Fibroblast of mammary gland (primary cell): ENCODE measurements around the gene SCLY.

Experiments used
- DNase-seq: peaks from one replicate; pipeline ENCODE4 v3.0.0-alpha.2; 2010; ENCODE audit warnings: low read depth
- H3K4me3 ChIP-seq: 2 replicates; pipeline ENCODE4 v1.5.1; 2011; ENCODE audit warnings: low read depth, mild to moderate bottlenecking, low read length, moderate library complexity; ENCODE audit not compliant: control insufficient read depth
- CTCF ChIP-seq: conservative IDR thresholded peaks from 2 replicates; pipeline ENCODE4 v1.5.1; 2011; ENCODE audit warnings: low read depth, low read length, inconsistent platforms; ENCODE audit not compliant: control insufficient read depth, insufficient read depth

SCLY gene

GRCh38 chr2:238145046-238145445 is 84.2 kb downstream of the SCLY start:
- DNase-seq: no peak
- no peak for TF ChIP-seq CTCF
- H3K4me3 ChIP-seq: no peak overlapping the region

- no peak for TF ChIP-seq CTCF
- DNase-seq: no peak
- H3K4me3 ChIP-seq: no peak overlapping the region
Observed at GRCh38 chr2:238145851-238146250, 85.0 kb downstream of the SCLY start.

DNA sequence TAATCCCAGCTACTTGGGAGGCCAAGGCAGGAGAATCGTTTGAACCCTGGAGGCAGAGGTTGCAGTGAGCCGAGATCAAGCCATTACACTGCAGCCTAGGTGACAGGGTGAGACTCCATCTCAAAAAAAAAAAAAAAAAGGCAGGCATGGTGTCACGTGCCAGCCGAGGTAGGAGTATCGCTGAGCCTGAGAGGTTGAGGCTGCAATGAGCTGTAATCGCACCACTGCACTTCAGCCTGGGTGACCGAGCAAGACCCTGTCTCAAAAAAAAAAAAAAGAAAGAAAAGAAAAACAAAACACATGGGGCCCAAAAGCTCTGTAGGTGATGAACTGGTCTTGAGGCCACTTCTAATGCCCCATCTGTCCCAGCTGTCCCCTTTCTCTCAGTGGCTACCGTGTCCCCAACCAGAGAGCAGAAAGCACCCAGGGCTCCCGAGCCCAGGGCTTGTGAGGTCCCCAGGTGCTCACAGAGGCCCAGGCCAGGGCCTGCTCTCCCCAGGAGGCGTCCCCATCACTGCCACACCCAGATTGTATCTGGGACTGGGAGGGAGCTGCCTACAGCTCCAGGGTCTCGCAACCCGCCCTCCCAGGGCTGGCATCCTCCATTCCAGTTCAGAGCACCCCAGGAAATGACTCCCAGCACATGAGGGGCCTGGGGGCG is 86.2 kb downstream of the SCLY start:
- no peak for DNase-seq
- no peak overlapping the region for H3K4me3 ChIP-seq
- TF ChIP-seq CTCF: no peak

GRCh38 chr2:238148981-238149380 is 88.2 kb downstream of the SCLY start:
- no peak for TF ChIP-seq CTCF
- DNase-seq: no peak
- H3K4me3 ChIP-seq: no peak overlapping the region
